NCI-H146 treated with DMSO at 0.1 percent for 48 hours (cell line): Measurements from ENCODE around the gene PBLD.

Experiments used
- DNase-seq: peaks from one replicate; lab custom pipeline; 2025; ENCODE audit not compliant: unreplicated experiment; lab: John Stamatoyannopoulos, UW

The PBLD gene

DNA sequence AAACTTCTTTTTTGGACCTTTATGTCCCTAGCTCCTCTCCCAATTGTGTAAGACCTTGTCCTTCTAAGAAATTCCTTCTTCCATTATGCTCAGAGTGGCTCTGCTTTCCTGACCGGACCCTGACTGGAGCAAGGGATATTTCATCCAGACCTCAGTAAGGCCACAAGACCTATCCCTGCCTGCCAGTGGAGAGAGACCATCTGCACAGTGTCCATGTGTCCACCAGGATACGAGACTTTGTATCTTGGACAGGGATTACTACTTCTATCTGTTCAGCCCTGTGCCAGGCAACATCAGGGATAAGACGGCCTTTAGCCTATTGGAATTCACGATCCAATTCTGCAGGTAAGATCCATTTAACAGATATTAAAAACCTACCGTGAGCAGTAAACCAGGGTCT, 93.7 kb downstream of the PBLD start:
- no peak for DNase-seq

DNA sequence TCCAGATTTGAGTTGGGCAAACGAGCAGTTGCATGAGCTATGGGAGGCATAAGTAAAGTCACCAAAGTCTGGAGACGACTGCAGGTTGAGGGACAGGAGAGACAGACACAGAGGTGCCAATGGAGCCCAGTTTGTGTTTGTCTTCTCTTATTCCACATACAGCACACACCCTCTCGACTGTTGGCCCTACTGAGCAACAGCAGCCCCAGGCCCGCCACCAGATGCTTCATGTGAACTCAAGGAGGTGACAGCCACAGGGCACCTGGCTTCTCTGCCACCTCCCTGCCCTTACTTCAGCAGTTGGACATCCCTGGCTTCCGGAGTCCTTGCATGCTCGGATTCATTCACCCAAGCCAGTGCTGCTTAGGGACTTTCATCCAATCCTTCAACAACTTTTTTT, 94.4 kb downstream of the PBLD start:
- no peak for DNase-seq

DNA sequence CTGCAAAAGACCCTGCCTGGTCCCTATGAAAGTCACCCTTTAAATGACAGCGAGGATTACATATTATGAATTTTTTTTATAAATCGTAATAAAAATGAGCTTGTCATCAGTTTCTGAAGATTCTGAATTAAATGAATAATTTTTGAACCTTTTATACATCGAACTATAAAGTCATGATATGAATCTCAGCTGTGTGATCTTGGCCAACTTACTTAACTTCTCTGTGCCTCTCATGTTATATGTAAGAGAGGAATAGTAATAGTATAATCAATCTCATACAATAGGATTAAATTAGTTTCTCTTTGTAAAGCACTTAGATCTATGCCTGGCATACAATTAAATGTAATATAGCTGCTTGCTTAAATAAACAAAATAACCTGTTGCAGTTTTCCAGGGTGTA, 95.6 kb downstream of the PBLD start:
- DNase-seq = no peak

DNA sequence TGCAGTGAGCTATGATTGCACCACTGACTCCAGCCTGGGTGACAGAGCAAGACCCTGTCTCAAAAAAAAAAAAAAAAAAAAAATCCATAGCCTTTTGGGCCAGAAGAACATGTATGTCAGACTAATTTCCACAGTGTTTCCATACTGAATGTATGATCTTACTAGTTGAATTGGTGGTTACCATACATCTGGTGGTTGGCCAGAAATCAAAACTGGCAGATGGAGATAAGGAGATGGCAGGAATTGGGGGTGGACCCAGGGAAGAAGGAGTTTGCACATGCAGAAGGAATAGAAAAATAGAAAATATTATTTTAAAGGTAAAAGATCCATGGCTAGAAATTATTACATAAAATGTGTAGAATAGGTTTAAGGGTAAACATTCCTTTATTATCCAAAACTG, 97.1 kb downstream of the PBLD start:
- no peak for DNase-seq

DNA sequence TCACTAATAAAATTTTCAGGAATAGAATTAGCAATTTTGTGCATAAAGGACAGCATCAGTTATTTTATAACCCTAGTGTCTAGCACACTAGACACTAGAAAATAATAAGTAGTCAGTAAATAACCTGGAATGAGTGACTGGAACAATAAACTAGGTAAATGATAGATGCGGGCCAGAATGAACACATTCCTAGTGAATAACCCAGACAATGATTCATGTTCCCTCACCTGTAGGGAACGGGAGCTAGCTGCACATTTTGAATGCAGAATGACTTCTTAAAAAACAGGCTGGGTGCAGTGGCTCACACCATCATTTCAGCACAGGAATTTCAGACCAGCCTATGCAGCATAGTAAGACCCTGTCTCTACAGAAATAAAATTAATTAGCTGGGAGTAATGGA, 97.6 kb downstream of the PBLD start:
- no peak for DNase-seq

DNA sequence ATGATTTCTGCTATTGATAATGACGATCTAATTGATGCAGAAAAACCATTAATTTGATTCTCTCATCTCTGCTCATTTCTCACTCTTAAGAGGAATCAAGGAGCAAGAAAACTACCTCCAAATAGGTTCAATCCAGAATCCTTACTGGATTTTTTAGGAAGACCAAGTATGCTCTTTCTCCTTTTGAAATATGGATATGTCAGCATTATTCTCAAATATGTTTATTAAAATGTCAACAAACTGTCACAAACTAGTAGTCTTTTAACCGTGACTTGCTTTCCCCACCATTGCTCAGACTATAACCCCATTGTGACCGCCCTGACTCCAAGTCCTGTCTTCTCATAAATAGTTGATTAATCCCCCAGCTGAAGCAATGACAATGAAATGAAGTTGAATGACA, 99.7 kb downstream of the PBLD start:
- DNase-seq = no peak
